ENCODE measurements around the gene FRMD5.

DNA sequence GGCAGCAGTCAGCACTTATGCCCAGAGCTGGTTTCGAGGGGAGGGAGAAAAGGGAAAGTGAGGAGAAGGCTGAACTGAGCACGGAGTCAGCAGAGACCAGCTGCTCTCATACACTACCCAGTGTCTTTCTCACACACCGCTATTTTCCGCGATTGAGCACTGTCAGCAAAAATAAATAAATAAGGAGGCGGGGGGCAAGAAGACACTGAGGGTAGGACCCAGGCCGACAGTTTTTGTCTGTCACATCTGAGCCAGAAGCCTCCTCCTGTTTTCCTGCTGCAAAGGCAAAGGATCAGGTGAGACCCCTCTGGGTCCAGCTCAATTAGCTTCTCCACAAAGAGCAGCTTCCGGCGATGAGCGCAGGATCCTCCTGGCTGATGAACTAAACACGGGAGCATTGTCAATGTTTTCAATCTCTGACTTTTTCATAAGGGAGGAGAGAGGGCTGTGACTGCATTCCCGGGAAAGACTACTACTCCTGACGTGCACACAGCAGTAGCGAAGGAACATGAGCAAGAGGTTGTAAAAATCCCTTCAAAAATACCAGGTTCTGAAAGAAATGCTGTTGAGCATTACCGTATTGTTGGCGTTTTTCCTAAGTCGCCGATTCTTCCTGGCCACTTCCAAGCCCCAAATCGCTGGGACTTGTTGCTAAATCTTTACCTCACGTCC, 1.3 kb downstream of the FRMD5 start:
- TF ChIP-seq CTCF (IDR thresholded peaks at IDR 0.05; ENCODE audit: insufficient read depth, low read length, poor library complexity, severe bottlenecking) (no peak), EZH2phosphoT487 (conservative IDR thresholded peaks at IDR 0.05; ENCODE audit: low read length) (no peak)
